PFSK-1 (cell line): ENCODE results near the gene SPAG6.

Source experiments
- FOXP2 ChIP-seq: optimal IDR thresholded peaks from 2 replicates; pipeline ENCODE3; 2011; ENCODE audit warnings: borderline replicate concordance, control low read depth, inconsistent platforms; ENCODE audit not compliant: insufficient read depth; ENCODE audit errors: extremely low read length, extremely low read depth
- POLR2AphosphoS5 ChIP-seq: IDR thresholded peaks from 2 replicates; pipeline ENCODE4 v1.6.1; 2012; ENCODE audit warnings: low read depth, mild to moderate bottlenecking, control low read depth, low read length, moderate library complexity
- REST ChIP-seq, 2 experiments: IDR thresholded peaks; 2 replicates each; pipeline versions ENCODE4 v1.6.1 to v1.8.0; 2011 to 2012; ENCODE audit warnings: low read depth in 2 of 2, low read length in 2 of 2, control low read depth in 1 of 2, inconsistent platforms in 1 of 2, mild to moderate bottlenecking in 1 of 2, moderate library complexity in 1 of 2; ENCODE audit not compliant: insufficient read depth in 1 of 2
- SIN3A ChIP-seq: IDR thresholded peaks from 2 replicates; pipeline ENCODE4 v1.6.1; 2012; ENCODE audit warnings: mild to moderate bottlenecking, low read length, moderate library complexity, borderline replicate concordance; ENCODE audit not compliant: insufficient read depth
- TAF1 ChIP-seq: IDR thresholded peaks from 2 replicates; pipeline ENCODE4 v1.6.1; 2012; ENCODE audit warnings: low read length, control low read depth, borderline replicate concordance; ENCODE audit not compliant: insufficient read depth

Gene SPAG6

GRCh38 chr10:22324413-22324812 lies 20.9 kb upstream of the SPAG6 start:
- no peak for TF ChIP-seq FOXP2
- TF ChIP-seq SIN3A = no peak
- no peak for TF ChIP-seq POLR2AphosphoS5
- TF ChIP-seq REST (IDR thresholded peaks at IDR 0.05; ENCODE audit: insufficient read depth in 1 of 2, low read depth in 2 of 2, low read length in 2 of 2) = no peak
- TF ChIP-seq TAF1 = no peak

- TF ChIP-seq SIN3A = no peak
- no peak for TF ChIP-seq FOXP2
- TF ChIP-seq REST (IDR thresholded peaks at IDR 0.05; ENCODE audit: insufficient read depth in 1 of 2, low read depth in 2 of 2, low read length in 2 of 2) = no peak
- TF ChIP-seq TAF1 = no peak
- TF ChIP-seq POLR2AphosphoS5 = no peak
Measured at GRCh38 chr10:22324893-22325271, 20.4 kb upstream of the SPAG6 start.

- TF ChIP-seq SIN3A = peak; percentile 65; the same call in 1 of the 2 replicates
- TF ChIP-seq FOXP2 = peak; percentile 44
- no peak for TF ChIP-seq REST (IDR thresholded peaks at IDR 0.05; ENCODE audit: insufficient read depth in 1 of 2, low read depth in 2 of 2, low read length in 2 of 2)
Measured at GRCh38 chr10:22325272-22326144, 19.8 kb upstream of the SPAG6 start.

GRCh38 chr10:22326145-22326702 lies 19.1 kb upstream of the SPAG6 start:
- TF ChIP-seq TAF1 = no peak
- no peak for TF ChIP-seq POLR2AphosphoS5
- TF ChIP-seq SIN3A = no peak
- TF ChIP-seq REST (IDR thresholded peaks at IDR 0.05; ENCODE audit: insufficient read depth in 1 of 2, low read depth in 2 of 2, low read length in 2 of 2) = no peak
